Skeletal muscle tissue (tissue), 4 donors: Measurements from ENCODE around the gene GEN1. TPM values are rescaled to one million over a fixed set of nuclear protein-coding genes. Genes with fewer than 3 reads are reported as not detected.

Source experiments
- H3K27ac ChIP-seq: one replicate; pipeline ENCODE4 v1.7.0; 2013; ENCODE audit warnings: mild to moderate bottlenecking, low read depth, low read length, inconsistent platforms
- H3K27me3 ChIP-seq, 3 donors: one replicate each; pipeline ENCODE4 v1.7.0; 2013; ENCODE audit warnings: low read length in 3 of 3; ENCODE audit not compliant: control insufficient read depth in 3 of 3, insufficient read depth in 3 of 3
- H3K36me3 ChIP-seq, 3 donors: one replicate each; pipeline ENCODE4 v1.7.0; 2013; ENCODE audit warnings: low read length in 3 of 3; ENCODE audit not compliant: control insufficient read depth in 3 of 3, insufficient read depth in 3 of 3
- H3K4me1 ChIP-seq, 3 donors: one replicate each; pipeline ENCODE4 v1.7.0; 2013; ENCODE audit warnings: low read length in 3 of 3, mild to moderate bottlenecking in 3 of 3; ENCODE audit not compliant: control insufficient read depth in 3 of 3, insufficient read depth in 3 of 3
- H3K4me3 ChIP-seq, 3 donors: one replicate each; pipeline ENCODE4 v1.7.0; 2013; ENCODE audit warnings: low read length in 3 of 3
- H3K9ac ChIP-seq, 3 donors: one replicate each; pipeline ENCODE4 v1.7.0; 2013; ENCODE audit warnings: low read length in 3 of 3, mild to moderate bottlenecking in 3 of 3, moderate library complexity in 2 of 3, low read depth in 1 of 3
- H3K9me3 ChIP-seq, 3 donors: one replicate each; pipeline ENCODE4 v1.7.0; 2013; ENCODE audit warnings: low read length in 3 of 3; ENCODE audit not compliant: control insufficient read depth in 3 of 3
- total RNA-seq: library from RNA; depleted of rRNA; stranded (reverse); fragments of >200 nt; gene quantifications from one replicate; pipeline ENCODE4 v1.2.3, GENCODE V29; 2014
- donor health status: Osteomylitis.

GEN1 gene
- total RNA-seq, 1 donor from 2014 or later = 11.0 TPM

DNA sequence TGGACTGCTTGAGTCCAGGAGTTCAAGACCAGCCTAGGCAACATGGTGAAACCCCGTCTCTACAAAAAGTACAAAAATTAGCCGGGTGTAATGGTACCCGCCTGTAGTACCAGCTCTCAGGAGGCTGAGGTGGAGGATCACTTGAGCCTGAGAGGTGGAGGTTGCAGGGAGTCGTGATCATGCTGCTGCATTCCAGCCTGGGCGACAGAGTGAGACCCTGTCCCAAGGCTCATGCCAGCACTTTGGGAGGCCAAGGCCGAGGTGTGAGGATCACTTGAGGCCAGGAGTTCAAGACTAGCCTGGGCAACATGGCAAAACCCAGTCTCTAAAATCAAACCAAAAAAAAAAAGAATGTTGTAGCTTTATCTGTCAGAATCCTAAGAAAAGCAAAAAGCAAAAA is 25.7 kb upstream of the GEN1 start:
- H3K36me3 ChIP-seq = peaks cover 3 to 41% (median 26%) of the 10 kb centered on the region in 3 donors

DNA sequence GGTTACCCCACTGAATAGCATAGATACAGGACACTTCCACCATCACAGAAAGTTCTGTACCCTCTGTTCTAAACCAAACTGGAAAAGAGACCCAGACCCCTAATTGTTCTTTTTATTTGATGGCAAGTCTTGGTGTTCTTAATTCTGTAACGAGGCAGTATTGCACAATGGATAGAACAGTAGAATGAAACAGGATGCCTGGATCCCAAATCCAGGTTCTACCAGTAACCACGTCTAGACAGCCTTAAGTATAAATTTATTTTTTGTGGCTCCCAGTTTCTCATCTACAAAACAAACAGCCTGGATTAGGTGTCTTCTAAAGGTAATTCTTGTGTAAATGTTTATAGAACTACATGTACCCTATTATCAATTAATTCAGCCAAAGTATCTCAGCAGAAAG is 24.1 kb upstream of the GEN1 start:
- H3K27ac ChIP-seq = no peak overlapping the region

More for the DNA sequence above, 25.7 kb upstream of the GEN1 start:
- no peak overlapping the region for H3K4me3 ChIP-seq
- no peaks in the 10 kb centered on the region for H3K27me3 ChIP-seq
- H3K27ac ChIP-seq = no peak overlapping the region
- H3K4me1 ChIP-seq = no peaks in the 10 kb centered on the region
- no peaks in the 10 kb centered on the region for H3K9me3 ChIP-seq
- H3K9ac ChIP-seq = no peak overlapping the region

DNA sequence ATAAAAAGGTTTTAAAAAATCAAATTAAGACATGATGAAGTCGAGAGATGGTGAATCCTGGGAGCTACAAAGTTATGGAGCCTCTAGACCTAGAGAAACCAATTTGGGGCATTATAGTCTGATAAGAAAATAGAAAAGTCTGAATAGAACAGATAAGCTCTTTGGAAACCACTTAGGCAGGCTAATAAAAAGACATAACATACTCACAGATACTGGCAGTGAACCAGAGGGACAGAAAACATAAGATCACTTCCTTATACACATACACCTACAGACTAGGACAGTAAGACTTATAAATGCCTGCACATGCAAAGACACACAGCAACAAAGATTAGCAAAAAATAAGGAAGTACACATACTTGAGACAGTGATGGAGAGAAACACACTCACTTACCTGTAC is 20.3 kb upstream of the GEN1 start:
- Histone ChIP-seq H3K9ac (no peak overlapping the region), H3K27ac (no peak overlapping the region), H3K4me1 (no peaks in the 10 kb centered on the region), H3K9me3 (no peaks in the 10 kb centered on the region), H3K36me3 (peaks cover 13 to 47% (median 41%) of the 10 kb centered on the region in 3 donors), H3K27me3 (no peaks in the 10 kb centered on the region), H3K4me3 (no peak overlapping the region)

More for the DNA sequence above, 24.1 kb upstream of the GEN1 start:
- H3K4me1 ChIP-seq = no peaks in the 10 kb centered on the region
- peaks cover 4 to 39% (median 25%) of the 10 kb centered on the region in 3 donors for H3K36me3 ChIP-seq
- H3K27me3 ChIP-seq = no peaks in the 10 kb centered on the region
- H3K9ac ChIP-seq = no peak overlapping the region
- H3K9me3 ChIP-seq = no peaks in the 10 kb centered on the region
- H3K4me3 ChIP-seq = no peak overlapping the region

DNA sequence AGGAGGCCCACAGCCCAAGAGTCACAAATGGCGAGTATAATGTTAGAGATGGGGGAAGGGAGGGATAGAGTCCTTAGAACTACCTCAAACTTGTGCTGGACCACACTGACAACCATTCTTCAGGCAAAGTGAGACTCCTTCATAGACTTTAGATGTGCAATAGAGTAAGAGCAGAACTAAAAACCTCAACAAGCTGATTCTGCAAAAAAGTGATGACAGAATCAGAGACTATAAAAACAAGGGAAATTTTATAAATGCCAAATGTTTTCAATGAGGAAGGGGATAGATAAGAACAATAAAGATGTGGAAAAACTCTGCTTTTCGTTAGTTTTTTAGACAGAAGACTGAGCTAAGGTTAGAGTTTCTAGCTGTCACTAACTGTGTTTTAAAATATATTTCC is 18.1 kb upstream of the GEN1 start:
- Histone ChIP-seq H3K9me3 (no peaks in the 10 kb centered on the region), H3K9ac (no peak overlapping the region), H3K36me3 (peaks cover 13 to 45% (median 34%) of the 10 kb centered on the region in 3 donors), H3K4me1 (peaks cover 0 to 3% (median 0%) of the 10 kb centered on the region in 3 donors), H3K27ac (no peak overlapping the region), H3K4me3 (no peak overlapping the region), H3K27me3 (no peaks in the 10 kb centered on the region)

DNA sequence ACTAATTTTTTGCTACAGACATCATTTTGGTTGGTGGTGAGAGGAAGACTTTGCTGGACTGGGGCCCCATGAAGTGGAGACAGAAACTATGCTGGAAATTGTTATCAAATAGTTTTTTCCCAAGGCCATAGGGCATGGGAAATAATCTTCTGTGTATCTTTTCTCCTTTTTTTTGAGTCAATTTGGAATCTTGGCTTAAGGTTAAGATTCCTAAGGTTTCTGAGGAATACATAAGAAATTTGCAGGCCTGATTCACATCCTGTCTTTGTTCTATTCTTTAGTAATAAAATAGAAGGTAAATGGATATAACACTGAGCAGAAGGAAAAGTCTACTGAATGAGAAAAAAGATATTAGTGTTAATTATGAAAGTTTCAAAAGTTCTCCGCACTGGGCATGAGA is 16.9 kb upstream of the GEN1 start:
- Histone ChIP-seq H3K9ac (no peak overlapping the region), H3K27me3 (no peaks in the 10 kb centered on the region), H3K27ac (no peak overlapping the region), H3K9me3 (no peaks in the 10 kb centered on the region), H3K36me3 (peaks cover 13 to 35% (median 28%) of the 10 kb centered on the region in 3 donors), H3K4me1 (peaks cover 0 to 3% (median 0%) of the 10 kb centered on the region in 3 donors), H3K4me3 (no peak overlapping the region)

DNA sequence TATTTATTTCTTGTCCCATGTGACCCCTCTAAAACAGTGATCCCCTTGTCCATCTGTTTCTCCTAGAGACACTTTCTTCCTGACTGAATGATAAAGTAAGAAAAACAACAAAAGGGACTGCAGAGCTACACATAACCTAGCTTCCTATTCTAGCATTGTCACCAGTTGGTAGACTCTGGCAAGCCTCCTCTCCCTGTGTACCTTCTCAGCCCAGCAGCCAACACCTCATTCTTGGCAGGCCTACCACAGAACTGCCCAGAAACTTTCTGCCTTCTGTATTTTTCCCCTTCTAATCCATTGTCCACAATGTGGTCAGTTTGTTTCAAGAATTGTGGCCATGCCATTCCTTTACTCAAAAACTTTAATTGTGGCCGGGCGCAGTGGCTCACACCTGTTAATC is 13.7 kb upstream of the GEN1 start:
- Histone ChIP-seq H3K4me1 (peaks cover 0 to 3% (median 0%) of the 10 kb centered on the region in 3 donors), H3K9me3 (no peaks in the 10 kb centered on the region), H3K4me3 (no peak overlapping the region), H3K27ac (no peak overlapping the region), H3K36me3 (peaks cover 11 to 34% (median 30%) of the 10 kb centered on the region in 3 donors), H3K27me3 (no peaks in the 10 kb centered on the region), H3K9ac (no peak overlapping the region)

DNA sequence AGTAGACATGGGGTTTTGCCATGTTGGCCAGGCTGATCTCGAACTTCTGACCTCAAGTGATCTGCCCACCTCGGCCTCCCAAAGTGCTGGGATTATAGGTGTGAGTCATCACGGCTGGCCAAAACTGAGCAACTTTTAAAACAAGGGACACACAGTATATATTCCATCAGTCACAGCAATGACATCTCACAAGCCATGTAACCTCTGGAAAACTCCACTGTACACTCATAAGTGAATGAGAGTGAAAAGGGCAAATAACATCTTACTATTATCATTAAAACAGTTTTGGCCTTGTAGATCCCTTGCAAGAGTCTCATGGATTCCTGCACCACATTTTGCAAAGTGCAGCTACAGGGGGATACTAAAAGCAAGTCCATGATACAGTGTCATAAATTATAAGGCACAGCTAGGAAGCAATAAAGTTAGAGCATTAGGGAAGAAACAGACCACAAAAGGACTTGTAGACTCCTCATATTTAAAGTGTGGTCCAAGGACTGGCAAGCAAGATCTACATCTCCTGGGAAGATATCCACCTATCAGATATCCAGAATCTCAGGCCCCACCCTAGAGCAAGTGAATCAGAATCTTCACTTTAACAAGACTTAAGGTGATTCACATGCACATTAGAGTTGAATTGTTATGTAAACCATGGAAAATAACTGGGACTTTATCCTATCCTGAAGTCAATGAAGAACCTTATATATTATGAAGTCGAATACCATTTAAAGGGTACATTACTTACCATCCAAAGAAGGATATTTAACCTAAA is 6.1 kb upstream of the GEN1 start:
- H3K9ac ChIP-seq = no peak overlapping the region
- H3K27ac ChIP-seq = no peak overlapping the region
- H3K36me3 ChIP-seq = peaks cover 4 to 9% (median 6%) of the 10 kb centered on the region in 3 donors
- H3K4me1 ChIP-seq = peaks cover 0 to 10% (median 6%) of the 10 kb centered on the region in 3 donors
- H3K27me3 ChIP-seq = no peaks in the 10 kb centered on the region
- no peaks in the 10 kb centered on the region for H3K9me3 ChIP-seq
- H3K4me3 ChIP-seq = no peak overlapping the region

DNA sequence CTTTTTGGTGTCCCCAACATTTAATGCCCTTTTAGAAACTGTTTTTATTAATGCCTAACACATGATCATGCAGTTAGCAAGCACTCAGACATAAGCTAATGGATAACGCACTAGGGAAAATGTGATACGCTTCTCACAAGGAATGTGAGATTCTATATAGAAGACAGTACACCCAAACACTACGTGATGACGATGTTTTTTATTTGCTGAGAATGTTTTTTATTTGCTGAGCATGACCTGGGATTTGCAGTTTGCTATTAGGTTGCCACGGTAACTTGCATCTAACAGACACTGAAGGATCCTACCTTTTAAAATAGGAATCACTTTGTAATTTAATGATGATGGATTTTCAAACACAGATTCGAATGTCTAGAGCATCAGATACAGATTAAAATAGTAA is 5.2 kb upstream of the GEN1 start:
- H3K4me3 ChIP-seq = no peak overlapping the region
- H3K9ac ChIP-seq = no peak overlapping the region
- H3K36me3 ChIP-seq = peaks cover 3 to 7% (median 4%) of the 10 kb centered on the region in 3 donors
- no peak overlapping the region for H3K27ac ChIP-seq
- H3K27me3 ChIP-seq = no peaks in the 10 kb centered on the region
- no peaks in the 10 kb centered on the region for H3K9me3 ChIP-seq
- peaks cover 0 to 11% (median 6%) of the 10 kb centered on the region in 3 donors for H3K4me1 ChIP-seq

DNA sequence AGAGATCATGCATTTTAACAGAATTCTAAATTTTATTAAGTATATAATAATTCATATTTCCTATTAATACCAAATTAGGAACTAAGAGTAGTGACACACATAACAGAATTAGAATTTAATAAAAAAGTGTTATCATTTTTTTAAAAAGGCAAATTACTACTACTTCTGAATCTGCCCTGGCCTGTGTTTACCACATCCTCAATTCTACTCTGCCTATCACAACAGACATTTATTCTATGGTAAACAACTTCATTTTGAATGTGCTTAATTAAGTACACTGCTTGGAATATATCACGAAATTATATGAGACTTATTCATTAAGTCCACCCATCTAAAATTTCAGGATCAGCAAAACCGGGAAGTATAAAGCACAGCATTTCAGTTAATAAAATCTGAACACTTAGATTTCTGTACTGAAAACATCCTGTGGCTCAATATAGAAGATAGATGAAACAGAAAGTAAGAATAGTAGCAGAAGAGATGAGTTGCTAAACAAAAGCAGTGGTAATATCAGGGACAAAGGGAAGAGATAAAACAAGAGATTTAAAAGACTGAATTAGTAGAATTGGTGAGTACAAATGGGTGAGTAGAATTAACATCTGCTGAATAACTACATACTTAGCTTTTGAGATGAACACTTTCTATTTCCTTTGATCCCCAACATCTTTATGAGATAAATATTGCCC is 4.0 kb upstream of the GEN1 start:
- H3K9ac ChIP-seq = peak overlapping the region in 1 of 3 donors; percentile 13
- H3K4me3 ChIP-seq = no peak overlapping the region
- H3K36me3 ChIP-seq = peaks cover 0 to under 1% (median 0%) of the 10 kb centered on the region in 3 donors
- no peaks in the 10 kb centered on the region for H3K9me3 ChIP-seq
- no peak overlapping the region for H3K27ac ChIP-seq
- peaks cover 8 to 19% (median 14%) of the 10 kb centered on the region in 3 donors for H3K4me1 ChIP-seq
- H3K27me3 ChIP-seq = no peaks in the 10 kb centered on the region

DNA sequence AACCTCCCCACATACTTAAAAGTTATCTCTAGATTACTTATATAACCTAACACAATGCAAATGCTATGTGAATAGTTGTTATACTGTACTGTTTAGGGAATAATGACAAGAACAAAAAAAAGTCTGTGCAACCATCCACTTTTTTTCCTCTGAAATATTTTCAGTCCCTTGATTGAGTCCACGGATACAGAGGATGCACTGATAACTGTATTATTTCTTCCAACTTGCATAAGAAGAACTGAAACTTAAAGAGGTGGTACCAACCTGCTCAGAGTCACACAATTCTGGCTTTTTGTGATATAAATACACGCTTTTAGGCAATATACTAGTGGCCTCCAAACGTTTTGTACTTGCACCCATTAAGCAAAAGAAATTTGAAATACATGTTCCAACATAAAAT is 1.7 kb upstream of the GEN1 start:
- no peak overlapping the region for H3K27ac ChIP-seq

More for the DNA sequence above, 1.7 kb upstream of the GEN1 start:
- Histone ChIP-seq H3K4me1 (peaks cover 8 to 22% (median 14%) of the 10 kb centered on the region in 3 donors), H3K9ac (peak overlapping the region in 2 of 3 donors; percentile 2 to 88), H3K4me3 (peak overlapping the region in 1 of 3 donors; percentile 79), H3K9me3 (no peaks in the 10 kb centered on the region), H3K36me3 (no peaks in the 10 kb centered on the region), H3K27me3 (no peaks in the 10 kb centered on the region)
